ENCODE measurements around the gene ACLY. TPM values are rescaled to one million over a fixed set of nuclear protein-coding genes. Genes with fewer than 3 reads are reported as not detected.

The ACLY gene
- total RNA-seq, 1 experiment from 2014 or later: 350 TPM

DNA sequence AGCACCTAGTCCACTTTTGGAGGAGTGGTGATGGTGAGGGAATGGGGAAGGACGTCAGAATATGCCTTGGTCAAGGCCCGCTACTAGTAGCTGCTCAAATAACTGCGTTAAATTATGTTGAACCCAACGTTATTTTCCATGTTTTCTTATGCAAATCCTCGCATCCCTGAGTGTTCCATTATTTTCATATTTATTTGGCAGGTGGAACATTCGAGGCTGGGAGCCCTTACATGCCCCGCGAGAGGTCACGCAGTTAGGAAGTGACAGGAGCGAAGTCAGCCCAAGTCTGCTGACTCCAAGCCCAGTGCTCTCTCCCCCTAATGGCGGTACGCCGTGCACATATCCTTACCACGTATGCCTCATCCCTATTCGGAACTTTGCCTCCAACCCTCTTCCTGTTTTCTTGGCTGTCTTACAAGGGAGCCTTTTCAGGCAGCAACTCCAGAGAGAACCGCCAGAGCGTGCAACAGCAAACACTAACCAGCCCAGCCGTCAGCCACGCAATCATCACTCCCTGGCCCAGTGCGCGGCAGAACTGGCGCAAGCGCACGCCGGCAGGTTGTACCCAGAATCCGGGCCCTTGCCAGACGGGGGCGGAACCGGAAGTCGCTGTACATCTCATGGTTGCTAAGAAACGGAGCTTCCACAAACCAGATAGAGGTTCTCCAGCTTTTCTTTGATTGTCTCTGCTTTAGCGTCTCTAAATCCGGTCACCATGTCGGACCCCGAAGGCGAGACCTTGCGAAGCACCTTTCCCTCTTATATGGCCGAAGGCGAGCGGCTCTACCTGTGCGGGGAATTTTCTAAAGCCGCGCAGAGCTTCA, 11.5 kb upstream of the ACLY start, which contains the start of gene ODAD4 (continued):
- TF ChIP-seq JUN (CRISPR knock-in tag; IDR thresholded peaks at IDR 0.05) (no peak), FOXP1 (CRISPR knock-in tag; IDR thresholded peaks at IDR 0.05; ENCODE audit: borderline replicate concordance) (peak; percentile 64; the same call in 1 of the 2 replicates), CREM (CRISPR knock-in tag; IDR thresholded peaks at IDR 0.05) (0 out of 2 replicates have a peak, but pooled peaks have one; percentile 44), ZNF121 (CRISPR knock-in tag; IDR thresholded peaks at IDR 0.05) (peak; percentile 20; the same call in 1 of the 2 replicates), GABPB1 (CRISPR knock-in tag; IDR thresholded peaks at IDR 0.05) (peak; percentile 93)
- TF ChIP-seq, protein P1, sequence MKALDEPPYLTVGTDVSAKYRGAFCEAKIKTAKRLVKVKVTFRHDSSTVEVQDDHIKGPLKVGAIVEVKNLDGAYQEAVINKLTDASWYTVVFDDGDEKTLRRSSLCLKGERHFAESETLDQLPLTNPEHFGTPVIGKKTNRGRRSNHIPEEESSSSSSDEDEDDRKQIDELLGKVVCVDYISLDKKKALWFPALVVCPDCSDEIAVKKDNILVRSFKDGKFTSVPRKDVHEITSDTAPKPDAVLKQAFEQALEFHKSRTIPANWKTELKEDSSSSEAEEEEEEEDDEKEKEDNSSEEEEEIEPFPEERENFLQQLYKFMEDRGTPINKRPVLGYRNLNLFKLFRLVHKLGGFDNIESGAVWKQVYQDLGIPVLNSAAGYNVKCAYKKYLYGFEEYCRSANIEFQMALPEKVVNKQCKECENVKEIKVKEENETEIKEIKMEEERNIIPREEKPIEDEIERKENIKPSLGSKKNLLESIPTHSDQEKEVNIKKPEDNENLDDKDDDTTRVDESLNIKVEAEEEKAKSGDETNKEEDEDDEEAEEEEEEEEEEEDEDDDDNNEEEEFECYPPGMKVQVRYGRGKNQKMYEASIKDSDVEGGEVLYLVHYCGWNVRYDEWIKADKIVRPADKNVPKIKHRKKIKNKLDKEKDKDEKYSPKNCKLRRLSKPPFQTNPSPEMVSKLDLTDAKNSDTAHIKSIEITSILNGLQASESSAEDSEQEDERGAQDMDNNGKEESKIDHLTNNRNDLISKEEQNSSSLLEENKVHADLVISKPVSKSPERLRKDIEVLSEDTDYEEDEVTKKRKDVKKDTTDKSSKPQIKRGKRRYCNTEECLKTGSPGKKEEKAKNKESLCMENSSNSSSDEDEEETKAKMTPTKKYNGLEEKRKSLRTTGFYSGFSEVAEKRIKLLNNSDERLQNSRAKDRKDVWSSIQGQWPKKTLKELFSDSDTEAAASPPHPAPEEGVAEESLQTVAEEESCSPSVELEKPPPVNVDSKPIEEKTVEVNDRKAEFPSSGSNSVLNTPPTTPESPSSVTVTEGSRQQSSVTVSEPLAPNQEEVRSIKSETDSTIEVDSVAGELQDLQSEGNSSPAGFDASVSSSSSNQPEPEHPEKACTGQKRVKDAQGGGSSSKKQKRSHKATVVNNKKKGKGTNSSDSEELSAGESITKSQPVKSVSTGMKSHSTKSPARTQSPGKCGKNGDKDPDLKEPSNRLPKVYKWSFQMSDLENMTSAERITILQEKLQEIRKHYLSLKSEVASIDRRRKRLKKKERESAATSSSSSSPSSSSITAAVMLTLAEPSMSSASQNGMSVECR (CRISPR knock-in tag; IDR thresholded peaks at IDR 0.05; ENCODE audit: borderline replicate concordance): peak; percentile 86; the same call in 1 of the 2 replicates

DNA sequence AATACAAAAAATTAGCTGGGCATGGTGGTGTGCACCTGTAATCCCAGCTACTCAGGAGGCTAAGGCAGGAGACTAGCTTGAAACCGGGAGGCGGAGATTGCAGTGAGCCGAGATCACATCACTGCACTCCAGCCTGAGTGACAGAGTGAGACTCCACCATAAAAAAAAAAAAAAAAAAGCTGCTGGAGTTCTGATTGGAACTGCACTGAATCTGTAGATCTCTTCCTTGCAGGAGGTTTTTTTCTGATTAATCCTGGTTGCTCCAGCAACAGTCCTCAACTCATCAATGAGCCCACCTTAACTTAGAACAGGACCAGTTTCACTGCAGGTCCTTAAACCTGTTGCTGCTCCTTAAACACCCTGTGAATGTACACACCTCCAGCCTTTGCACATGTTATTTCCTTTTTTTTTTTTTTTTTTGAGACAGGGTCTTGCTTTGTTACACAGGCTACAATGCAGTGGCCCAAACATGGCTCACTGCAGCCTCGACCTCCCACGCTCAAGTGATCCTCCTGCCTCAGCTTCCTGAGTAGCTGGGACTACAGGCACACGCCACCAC, 10.0 kb upstream of the ACLY start:
- no peak overlapping the region; the same call in 1 of the 2 replicates for H3K27ac Mint-ChIP-seq
- TF ChIP-seq TEAD1 (CRISPR knock-in tag; IDR thresholded peaks at IDR 0.05) (no peak), ZNF232 (CRISPR knock-in tag; IDR thresholded peaks at IDR 0.05) (no peak), EMX1 (CRISPR knock-in tag; IDR thresholded peaks at IDR 0.05) (no peak), SOX15 (CRISPR knock-in tag; IDR thresholded peaks at IDR 0.05) (no peak)
- TF ChIP-seq, protein P2, sequence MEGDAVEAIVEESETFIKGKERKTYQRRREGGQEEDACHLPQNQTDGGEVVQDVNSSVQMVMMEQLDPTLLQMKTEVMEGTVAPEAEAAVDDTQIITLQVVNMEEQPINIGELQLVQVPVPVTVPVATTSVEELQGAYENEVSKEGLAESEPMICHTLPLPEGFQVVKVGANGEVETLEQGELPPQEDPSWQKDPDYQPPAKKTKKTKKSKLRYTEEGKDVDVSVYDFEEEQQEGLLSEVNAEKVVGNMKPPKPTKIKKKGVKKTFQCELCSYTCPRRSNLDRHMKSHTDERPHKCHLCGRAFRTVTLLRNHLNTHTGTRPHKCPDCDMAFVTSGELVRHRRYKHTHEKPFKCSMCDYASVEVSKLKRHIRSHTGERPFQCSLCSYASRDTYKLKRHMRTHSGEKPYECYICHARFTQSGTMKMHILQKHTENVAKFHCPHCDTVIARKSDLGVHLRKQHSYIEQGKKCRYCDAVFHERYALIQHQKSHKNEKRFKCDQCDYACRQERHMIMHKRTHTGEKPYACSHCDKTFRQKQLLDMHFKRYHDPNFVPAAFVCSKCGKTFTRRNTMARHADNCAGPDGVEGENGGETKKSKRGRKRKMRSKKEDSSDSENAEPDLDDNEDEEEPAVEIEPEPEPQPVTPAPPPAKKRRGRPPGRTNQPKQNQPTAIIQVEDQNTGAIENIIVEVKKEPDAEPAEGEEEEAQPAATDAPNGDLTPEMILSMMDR (IDR thresholded peaks at IDR 0.05): no peak
- TF ChIP-seq, protein P3, sequence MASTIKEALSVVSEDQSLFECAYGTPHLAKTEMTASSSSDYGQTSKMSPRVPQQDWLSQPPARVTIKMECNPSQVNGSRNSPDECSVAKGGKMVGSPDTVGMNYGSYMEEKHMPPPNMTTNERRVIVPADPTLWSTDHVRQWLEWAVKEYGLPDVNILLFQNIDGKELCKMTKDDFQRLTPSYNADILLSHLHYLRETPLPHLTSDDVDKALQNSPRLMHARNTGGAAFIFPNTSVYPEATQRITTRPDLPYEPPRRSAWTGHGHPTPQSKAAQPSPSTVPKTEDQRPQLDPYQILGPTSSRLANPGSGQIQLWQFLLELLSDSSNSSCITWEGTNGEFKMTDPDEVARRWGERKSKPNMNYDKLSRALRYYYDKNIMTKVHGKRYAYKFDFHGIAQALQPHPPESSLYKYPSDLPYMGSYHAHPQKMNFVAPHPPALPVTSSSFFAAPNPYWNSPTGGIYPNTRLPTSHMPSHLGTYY (CRISPR knock-in tag; IDR thresholded peaks at IDR 0.05): no peak
- TF ChIP-seq, protein P4, sequence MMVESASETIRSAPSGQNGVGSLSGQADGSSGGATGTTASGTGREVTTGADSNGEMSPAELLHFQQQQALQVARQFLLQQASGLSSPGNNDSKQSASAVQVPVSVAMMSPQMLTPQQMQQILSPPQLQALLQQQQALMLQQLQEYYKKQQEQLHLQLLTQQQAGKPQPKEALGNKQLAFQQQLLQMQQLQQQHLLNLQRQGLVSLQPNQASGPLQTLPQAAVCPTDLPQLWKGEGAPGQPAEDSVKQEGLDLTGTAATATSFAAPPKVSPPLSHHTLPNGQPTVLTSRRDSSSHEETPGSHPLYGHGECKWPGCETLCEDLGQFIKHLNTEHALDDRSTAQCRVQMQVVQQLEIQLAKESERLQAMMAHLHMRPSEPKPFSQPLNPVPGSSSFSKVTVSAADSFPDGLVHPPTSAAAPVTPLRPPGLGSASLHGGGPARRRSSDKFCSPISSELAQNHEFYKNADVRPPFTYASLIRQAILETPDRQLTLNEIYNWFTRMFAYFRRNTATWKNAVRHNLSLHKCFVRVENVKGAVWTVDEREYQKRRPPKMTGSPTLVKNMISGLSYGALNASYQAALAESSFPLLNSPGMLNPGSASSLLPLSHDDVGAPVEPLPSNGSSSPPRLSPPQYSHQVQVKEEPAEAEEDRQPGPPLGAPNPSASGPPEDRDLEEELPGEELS (CRISPR knock-in tag; IDR thresholded peaks at IDR 0.05): no peak
- H3K27me3 Mint-ChIP-seq (ENCODE audit: low read depth): no peaks in the 10 kb centered on the region; the same call in 1 of the 2 replicates
- DNase-seq (ENCODE audit: low spot score) (no peak), ATAC-seq (no peak)
- CTCF ChIA-PET: interaction anchor here (0.6 to 5.2 kb wide), 2 partner anchors 31 to 1036 kb away, joined by 4 to 56 read pairs; no protein-coding TSS in a partner anchor
- H3K4me1 Mint-ChIP-seq: peaks cover 14% of the 10 kb centered on the region
- no peaks in the 10 kb centered on the region for H3K36me3 Mint-ChIP-seq
- H3K9me3 Mint-ChIP-seq: no peaks in the 10 kb centered on the region
- POLR2A ChIA-PET: no interaction called here
- H3K4me3 Mint-ChIP-seq: peak overlapping the region; percentile 96
